Stimulated activated CD4-positive, alpha-beta T cell treated with anti-CD3 and anti-CD28 coated beads, Interleukin-15, amount 100 ng/mL, for 48 hours (primary cell): ENCODE data around the gene WIZ.
A peak's percentile ranks its signal among the peaks of the same experiment; 100 is the strongest.

Experiments used
- DNase-seq, 2 donors: peaks; one replicate each; pipeline ENCODE4 v3.0.0-alpha.2; 2020; ENCODE audit warnings: low read depth in 2 of 2

The WIZ gene

GRCh38 chr19:15374796-15375440, 74.8 kb downstream of the WIZ start:
- DNase-seq: no peak

GRCh38 chr19:15374105-15374651, 75.6 kb downstream of the WIZ start:
- no peak for DNase-seq

GRCh38 chr19:15373644-15374043, 76.1 kb downstream of the WIZ start:
- no peak for DNase-seq

GRCh38 chr19:15372891-15373301, 76.9 kb downstream of the WIZ start:
- DNase-seq: no peak

GRCh38 chr19:15372470-15372869, 77.3 kb downstream of the WIZ start:
- DNase-seq: peak in 1 of 2 donors; percentile 15

- no peak for DNase-seq
These were observed 77.9 kb downstream of the WIZ start for GRCh38 chr19:15371786-15372380.

GRCh38 chr19:15371119-15371518, 78.6 kb downstream of the WIZ start:
- no peak for DNase-seq
